IMR-90 (cell line): Measurements from ENCODE around the gene UGT3A1.

Experiments
- MAFK ChIP-seq: IDR thresholded peaks from 2 replicates; pipeline ENCODE4 v1.6.1; 2012; ENCODE audit warnings: low read depth, low read length, improper control_type of control experiment
- POLR2A ChIP-seq: IDR thresholded peaks from 2 replicates; pipeline ENCODE4 v1.6.1; 2012; ENCODE audit warnings: mild to moderate bottlenecking, low read depth, low read length
- RFX5 ChIP-seq: IDR thresholded peaks from 2 replicates; pipeline ENCODE4 v1.8.0; 2012; ENCODE audit warnings: low read depth, mild to moderate bottlenecking, low read length, moderate library complexity
- SMC3 ChIP-seq: fragments of 150-350 bp; IDR thresholded peaks from 2 replicates; pipeline ENCODE4 v1.6.1; 2016; ENCODE audit warnings: low read depth, mild to moderate bottlenecking, antibody characterized with exemption, low read length, moderate library complexity
- TF ChIP-seq, protein P1 (sequence below): conservative IDR thresholded peaks from 2 replicates; pipeline ENCODE4 v1.5.1; 2012; ENCODE audit warnings: mild to moderate bottlenecking, low read depth, low read length, improper control_type of control experiment
- TF ChIP-seq, protein P2 (sequence below): fragments of 150-350 bp; IDR thresholded peaks from 2 replicates; pipeline ENCODE4 v1.6.1; 2017; ENCODE audit warnings: mild to moderate bottlenecking, antibody characterized with exemption, low read length, low read depth

DNA sequence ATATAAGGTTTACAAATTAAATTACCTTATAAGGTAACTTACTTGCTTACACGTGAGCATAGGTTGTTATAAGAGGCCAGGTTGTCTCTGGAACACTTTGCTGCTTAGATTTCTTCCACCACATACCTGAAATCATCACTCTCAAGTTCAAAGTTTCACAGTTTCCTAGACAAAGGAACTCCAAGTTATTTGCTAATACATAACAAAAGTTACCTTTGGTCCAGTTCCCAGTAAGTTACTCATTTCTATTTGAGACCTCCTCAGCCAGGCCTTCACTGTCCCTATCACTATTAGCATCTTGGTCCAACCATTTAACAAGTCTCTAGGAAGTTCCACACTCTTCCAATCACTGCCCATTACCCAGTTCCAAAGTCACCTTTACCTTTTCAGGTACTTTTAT, 18.5 kb upstream of the UGT3A1 start:
- TF ChIP-seq POLR2A (no peak), SMC3 (no peak), MAFK (no peak), RFX5 (no peak)
- TF ChIP-seq, protein P1, sequence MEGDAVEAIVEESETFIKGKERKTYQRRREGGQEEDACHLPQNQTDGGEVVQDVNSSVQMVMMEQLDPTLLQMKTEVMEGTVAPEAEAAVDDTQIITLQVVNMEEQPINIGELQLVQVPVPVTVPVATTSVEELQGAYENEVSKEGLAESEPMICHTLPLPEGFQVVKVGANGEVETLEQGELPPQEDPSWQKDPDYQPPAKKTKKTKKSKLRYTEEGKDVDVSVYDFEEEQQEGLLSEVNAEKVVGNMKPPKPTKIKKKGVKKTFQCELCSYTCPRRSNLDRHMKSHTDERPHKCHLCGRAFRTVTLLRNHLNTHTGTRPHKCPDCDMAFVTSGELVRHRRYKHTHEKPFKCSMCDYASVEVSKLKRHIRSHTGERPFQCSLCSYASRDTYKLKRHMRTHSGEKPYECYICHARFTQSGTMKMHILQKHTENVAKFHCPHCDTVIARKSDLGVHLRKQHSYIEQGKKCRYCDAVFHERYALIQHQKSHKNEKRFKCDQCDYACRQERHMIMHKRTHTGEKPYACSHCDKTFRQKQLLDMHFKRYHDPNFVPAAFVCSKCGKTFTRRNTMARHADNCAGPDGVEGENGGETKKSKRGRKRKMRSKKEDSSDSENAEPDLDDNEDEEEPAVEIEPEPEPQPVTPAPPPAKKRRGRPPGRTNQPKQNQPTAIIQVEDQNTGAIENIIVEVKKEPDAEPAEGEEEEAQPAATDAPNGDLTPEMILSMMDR: no peak
- TF ChIP-seq, protein P2, sequence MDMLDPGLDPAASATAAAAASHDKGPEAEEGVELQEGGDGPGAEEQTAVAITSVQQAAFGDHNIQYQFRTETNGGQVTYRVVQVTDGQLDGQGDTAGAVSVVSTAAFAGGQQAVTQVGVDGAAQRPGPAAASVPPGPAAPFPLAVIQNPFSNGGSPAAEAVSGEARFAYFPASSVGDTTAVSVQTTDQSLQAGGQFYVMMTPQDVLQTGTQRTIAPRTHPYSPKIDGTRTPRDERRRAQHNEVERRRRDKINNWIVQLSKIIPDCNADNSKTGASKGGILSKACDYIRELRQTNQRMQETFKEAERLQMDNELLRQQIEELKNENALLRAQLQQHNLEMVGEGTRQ: no peak
